Skeletal muscle cell (primary cell): ENCODE data around the gene ATAD3B.
A peak's percentile ranks its signal among the peaks of the same experiment; 100 is the strongest.
"Not testable (repeated sequence)": the region's sequence is repeated elsewhere in the genome, so short reads cannot be mapped to it uniquely, and the experiment has no call there.

ENCODE experiments used
- DNase-seq: peaks from one replicate; pipeline ENCODE4 v3.0.0-alpha.2; 2010; ENCODE audit warnings: low read depth
- H3K4me3 ChIP-seq: 2 replicates; pipeline ENCODE4 v1.5.1; 2011; ENCODE audit warnings: low read depth, mild to moderate bottlenecking, control low read depth, low read length, moderate library complexity

Gene ATAD3B

GRCh38 chr1:1524750-1525383 lies 53.3 kb downstream of the ATAD3B start:
- not testable (repeated sequence) for H3K4me3 ChIP-seq, DNase-seq

- not testable (repeated sequence) for DNase-seq, H3K4me3 ChIP-seq
Measured at GRCh38 chr1:1526476-1526875, 54.9 kb downstream of the ATAD3B start.

- DNase-seq: no peak
- no peak overlapping the region for H3K4me3 ChIP-seq
Measured at GRCh38 chr1:1527092-1527816, 55.7 kb downstream of the ATAD3B start.

- no peak for DNase-seq
- no peak overlapping the region for H3K4me3 ChIP-seq
Measured at GRCh38 chr1:1528301-1529267, 57.0 kb downstream of the ATAD3B start.

GRCh38 chr1:1529321-1529720 lies 57.8 kb downstream of the ATAD3B start:
- H3K4me3 ChIP-seq: no peak overlapping the region
- no peak for DNase-seq

GRCh38 chr1:1529936-1530335 lies 58.4 kb downstream of the ATAD3B start:
- H3K4me3 ChIP-seq: no peak overlapping the region
- DNase-seq: no peak

- DNase-seq: no peak
- H3K4me3 ChIP-seq: no peak overlapping the region
Measured at GRCh38 chr1:1531947-1532346, 60.4 kb downstream of the ATAD3B start.

GRCh38 chr1:1533176-1533893 lies 61.8 kb downstream of the ATAD3B start:
- H3K4me3 ChIP-seq, DNase-seq: not testable (repeated sequence)

- H3K4me3 ChIP-seq, DNase-seq: not testable (repeated sequence)
Measured at GRCh38 chr1:1533894-1534291, 62.3 kb downstream of the ATAD3B start.

GRCh38 chr1:1534401-1535154 lies 63.0 kb downstream of the ATAD3B start:
- no peak overlapping the region for H3K4me3 ChIP-seq
- DNase-seq: no peak

- H3K4me3 ChIP-seq: no peak overlapping the region
- no peak for DNase-seq
Measured at GRCh38 chr1:1535201-1536018, 63.8 kb downstream of the ATAD3B start.

- DNase-seq: no peak
- H3K4me3 ChIP-seq: no peak overlapping the region
Measured at GRCh38 chr1:1536019-1536937, 64.7 kb downstream of the ATAD3B start.

- DNase-seq: no peak
- H3K4me3 ChIP-seq: no peak overlapping the region
Measured at GRCh38 chr1:1536938-1537546, 65.5 kb downstream of the ATAD3B start.

GRCh38 chr1:1537626-1538250 lies 66.2 kb downstream of the ATAD3B start:
- H3K4me3 ChIP-seq: no peak overlapping the region
- no peak for DNase-seq

- no peak overlapping the region for H3K4me3 ChIP-seq
Measured at GRCh38 chr1:1538334-1538733, 66.8 kb downstream of the ATAD3B start.

GRCh38 chr1:1538989-1539309 lies 67.4 kb downstream of the ATAD3B start:
- peak overlapping the region; percentile 56 for H3K4me3 ChIP-seq

More at GRCh38 chr1:1538334-1538733, 66.8 kb downstream of the ATAD3B start:
- DNase-seq: no peak

More at GRCh38 chr1:1538989-1539309, 67.4 kb downstream of the ATAD3B start:
- DNase-seq: no peak
